Fibroblast of pulmonary artery (primary cell): ENCODE data around the gene TDRD9.
A peak's percentile ranks its signal among the peaks of the same experiment; 100 is the strongest.
"Not testable (repeated sequence)": the region's sequence is repeated elsewhere in the genome, so short reads cannot be mapped to it uniquely, and the experiment has no call there.

Experiments used
- DNase-seq: peaks from one replicate; pipeline ENCODE4 v3.0.0-alpha.2; 2010; ENCODE audit warnings: low read depth
- H3K4me3 ChIP-seq: replicated peaks from 2 replicates; pipeline ENCODE4 v1.5.1; 2011; ENCODE audit warnings: low read depth, mild to moderate bottlenecking, control low read depth, low read length, moderate library complexity
- CTCF ChIP-seq: IDR thresholded peaks from 2 replicates; pipeline ENCODE4 v1.5.1; 2011; ENCODE audit warnings: mild to moderate bottlenecking, control low read depth, low read length, inconsistent platforms; ENCODE audit errors: missing control alignments

The TDRD9 gene

GRCh38 chr14:103915616-103916015 lies 12.6 kb upstream of the TDRD9 start:
- no peak overlapping the region for H3K4me3 ChIP-seq
- no peak for DNase-seq
- no peak for TF ChIP-seq CTCF

- H3K4me3 ChIP-seq, result no peak overlapping the region
- no peak for TF ChIP-seq CTCF
- no peak for DNase-seq
Observed at GRCh38 chr14:103916636-103917262, 11.5 kb upstream of the TDRD9 start.

- peak overlapping the region; percentile 99 for H3K4me3 ChIP-seq
- peak; percentile 79 for TF ChIP-seq CTCF
- DNase-seq, result peak; percentile 91
Observed at GRCh38 chr14:103920981-103921854, 7.0 kb upstream of the TDRD9 start.

GRCh38 chr14:103921855-103922200 lies 6.4 kb upstream of the TDRD9 start:
- H3K4me3 ChIP-seq, result peak overlapping the region; percentile 99
- DNase-seq, result not testable (repeated sequence)

- TF ChIP-seq CTCF, result no peak
- H3K4me3 ChIP-seq, result no peak overlapping the region
- no peak for DNase-seq
Observed at GRCh38 chr14:103923863-103924262, 4.4 kb upstream of the TDRD9 start.

GRCh38 chr14:103925316-103925715 lies 2.9 kb upstream of the TDRD9 start:
- no peak overlapping the region for H3K4me3 ChIP-seq
- no peak for DNase-seq
- no peak for TF ChIP-seq CTCF

GRCh38 chr14:103927566-103927965 lies 690 bp upstream of the TDRD9 start:
- no peak for TF ChIP-seq CTCF
- no peak for DNase-seq
- no peak overlapping the region for H3K4me3 ChIP-seq
